ENCODE results near the gene FSCN2. TPM values are rescaled to one million over a fixed set of nuclear protein-coding genes. Genes with fewer than 3 reads are reported as not detected.

FSCN2 gene
- total RNA-seq, 1 donor from 2014 or later = 1.0 TPM

DNA sequence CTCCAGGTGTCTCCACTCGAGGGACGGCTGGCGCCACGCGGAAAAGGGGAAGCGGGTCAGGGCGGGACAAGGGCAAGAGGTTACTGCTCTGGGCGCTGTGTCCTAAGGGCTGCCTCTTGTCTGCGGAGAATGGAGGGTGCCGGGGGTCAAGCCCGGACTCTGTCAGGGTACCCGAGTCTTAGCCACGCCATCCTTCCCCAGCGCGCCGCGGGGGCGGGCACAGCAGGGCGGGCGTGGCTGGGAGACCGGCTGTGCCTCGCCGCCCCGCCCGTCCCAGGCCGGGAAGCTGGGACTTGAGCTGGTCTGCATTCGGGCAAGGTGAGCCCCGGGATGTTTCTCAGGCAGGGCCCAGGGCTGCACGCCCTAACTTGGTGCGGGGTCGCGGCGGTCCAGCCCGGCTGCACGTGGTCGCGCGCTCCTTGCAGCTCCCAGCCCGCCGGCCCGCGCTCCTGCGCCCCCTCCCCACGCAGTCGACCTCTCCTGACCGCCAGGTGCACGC, 9.3 kb upstream of the FSCN2 start:
- H3K27me3 ChIP-seq (ENCODE audit: control insufficient read depth in 3 of 3, insufficient read depth in 3 of 3, low read length in 3 of 3) = peaks cover 16 to 45% (median 25%) of the 10 kb centered on the region in 3 donors
- H3K9me3 ChIP-seq (ENCODE audit: control insufficient read depth in 3 of 3, low read length in 3 of 3) = no peaks in the 10 kb centered on the region
- H3K36me3 ChIP-seq (ENCODE audit: control insufficient read depth in 3 of 3, insufficient read depth in 3 of 3, low read length in 3 of 3) = no peaks in the 10 kb centered on the region
- H3K4me1 ChIP-seq (ENCODE audit: control insufficient read depth in 3 of 3, insufficient read depth in 3 of 3, low read length in 3 of 3) = peaks cover 43 to 62% (median 47%) of the 10 kb centered on the region in 3 donors
- peak overlapping the region in 2 of 3 donors; percentile 14 to 57 for H3K9ac ChIP-seq (ENCODE audit: low read depth in 1 of 3, low read length in 3 of 3)
- H3K27ac ChIP-seq (ENCODE audit: low read depth, low read length) = no peak overlapping the region
- peak overlapping the region; percentile 30 to 49 (median 46) for H3K4me3 ChIP-seq (ENCODE audit: low read length in 3 of 3)

DNA sequence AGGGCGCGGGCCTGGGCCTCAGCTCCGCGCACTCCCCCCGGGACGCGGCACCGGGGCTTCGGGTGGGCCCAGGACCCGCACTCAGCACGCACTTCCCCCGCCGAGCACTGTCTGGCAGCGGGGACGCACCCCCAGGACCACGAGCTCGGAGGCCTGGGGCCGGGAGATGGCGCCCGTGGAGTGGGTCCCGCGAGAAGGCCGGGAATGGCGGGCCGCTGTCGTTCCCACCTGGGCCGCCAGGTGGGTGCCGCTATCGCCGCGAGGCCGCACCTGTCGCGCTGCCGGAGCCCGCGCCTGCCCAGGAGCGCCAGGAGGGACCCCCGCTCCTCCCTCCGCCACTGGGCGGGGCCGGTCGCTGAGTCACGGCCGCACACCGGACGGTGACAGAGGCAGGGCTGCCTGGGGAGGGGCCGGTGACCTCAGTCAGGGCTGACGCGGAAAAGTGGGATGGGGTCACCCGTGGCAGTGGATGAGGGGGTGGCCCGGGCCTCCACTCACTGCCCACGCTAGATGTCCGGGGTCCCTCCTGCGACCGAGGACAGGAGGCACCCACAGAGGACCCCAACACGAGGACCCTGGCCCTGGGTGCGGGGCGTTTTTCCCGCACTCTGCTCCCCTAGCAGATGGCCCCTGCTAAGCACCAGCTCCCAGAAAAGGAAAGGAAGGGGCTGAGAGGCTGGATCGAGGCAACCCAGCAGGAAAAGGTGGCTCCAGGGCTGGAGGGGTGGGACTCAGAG, 8.7 kb upstream of the FSCN2 start:
- H3K27ac ChIP-seq (ENCODE audit: low read depth, low read length) = no peak overlapping the region

DNA sequence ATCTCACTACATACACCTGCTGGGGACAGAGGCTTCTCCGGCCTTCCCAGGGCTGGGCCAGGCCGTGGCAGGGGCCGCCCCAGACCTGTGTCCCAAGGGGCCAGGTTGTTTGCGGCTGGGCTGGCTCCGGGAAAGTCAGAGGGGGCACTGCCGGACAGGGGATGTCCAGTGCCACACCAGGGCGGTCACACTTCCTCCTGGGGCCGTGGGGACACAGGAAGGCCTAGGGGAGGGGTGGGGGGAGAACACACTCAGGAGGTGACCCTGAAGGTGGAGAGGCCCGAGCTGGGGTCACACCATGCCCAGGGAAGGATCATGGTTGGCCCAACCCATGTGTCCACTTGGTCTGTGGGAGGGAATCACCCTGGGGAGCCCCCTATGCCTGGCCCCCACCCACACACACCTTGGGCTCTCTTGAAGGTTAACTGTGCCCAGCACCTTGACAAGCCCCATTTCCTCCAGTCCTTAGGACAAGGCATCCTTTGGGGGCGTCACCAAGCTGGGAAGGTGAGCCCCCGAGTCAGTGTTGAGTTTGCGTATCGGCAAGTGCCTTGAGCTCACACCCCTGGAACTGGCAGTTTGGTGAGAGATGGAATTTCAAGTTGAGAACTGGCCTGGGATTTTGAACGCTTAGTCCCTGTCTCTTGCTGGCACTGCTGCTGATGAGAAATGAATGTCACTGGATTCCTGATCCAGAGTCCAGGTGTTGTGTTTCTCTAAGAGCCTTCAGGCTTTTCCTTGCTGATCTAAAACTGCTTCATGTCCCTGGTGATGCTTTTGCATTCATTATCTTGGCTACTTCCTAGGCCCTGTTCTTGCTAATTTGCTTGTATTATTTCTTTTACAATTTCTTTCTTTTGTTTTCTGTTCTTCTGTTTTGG, 7.9 kb upstream of the FSCN2 start:
- peaks cover 43 to 57% (median 46%) of the 10 kb centered on the region in 3 donors for H3K4me1 ChIP-seq (ENCODE audit: control insufficient read depth in 3 of 3, insufficient read depth in 3 of 3, low read length in 3 of 3)

More for the DNA sequence above, 8.7 kb upstream of the FSCN2 start:
- no peaks in the 10 kb centered on the region for H3K36me3 ChIP-seq (ENCODE audit: control insufficient read depth in 3 of 3, insufficient read depth in 3 of 3, low read length in 3 of 3)
- H3K27me3 ChIP-seq (ENCODE audit: control insufficient read depth in 3 of 3, insufficient read depth in 3 of 3, low read length in 3 of 3) = peaks cover 22 to 51% (median 31%) of the 10 kb centered on the region in 3 donors
- peak overlapping the region in 2 of 3 donors; percentile 50 to 57 for H3K9ac ChIP-seq (ENCODE audit: low read depth in 1 of 3, low read length in 3 of 3)
- H3K4me3 ChIP-seq (ENCODE audit: low read length in 3 of 3) = peak overlapping the region; percentile 30 to 49 (median 46)
- no peaks in the 10 kb centered on the region for H3K9me3 ChIP-seq (ENCODE audit: control insufficient read depth in 3 of 3, low read length in 3 of 3)
- peaks cover 43 to 59% (median 47%) of the 10 kb centered on the region in 3 donors for H3K4me1 ChIP-seq (ENCODE audit: control insufficient read depth in 3 of 3, insufficient read depth in 3 of 3, low read length in 3 of 3)

DNA sequence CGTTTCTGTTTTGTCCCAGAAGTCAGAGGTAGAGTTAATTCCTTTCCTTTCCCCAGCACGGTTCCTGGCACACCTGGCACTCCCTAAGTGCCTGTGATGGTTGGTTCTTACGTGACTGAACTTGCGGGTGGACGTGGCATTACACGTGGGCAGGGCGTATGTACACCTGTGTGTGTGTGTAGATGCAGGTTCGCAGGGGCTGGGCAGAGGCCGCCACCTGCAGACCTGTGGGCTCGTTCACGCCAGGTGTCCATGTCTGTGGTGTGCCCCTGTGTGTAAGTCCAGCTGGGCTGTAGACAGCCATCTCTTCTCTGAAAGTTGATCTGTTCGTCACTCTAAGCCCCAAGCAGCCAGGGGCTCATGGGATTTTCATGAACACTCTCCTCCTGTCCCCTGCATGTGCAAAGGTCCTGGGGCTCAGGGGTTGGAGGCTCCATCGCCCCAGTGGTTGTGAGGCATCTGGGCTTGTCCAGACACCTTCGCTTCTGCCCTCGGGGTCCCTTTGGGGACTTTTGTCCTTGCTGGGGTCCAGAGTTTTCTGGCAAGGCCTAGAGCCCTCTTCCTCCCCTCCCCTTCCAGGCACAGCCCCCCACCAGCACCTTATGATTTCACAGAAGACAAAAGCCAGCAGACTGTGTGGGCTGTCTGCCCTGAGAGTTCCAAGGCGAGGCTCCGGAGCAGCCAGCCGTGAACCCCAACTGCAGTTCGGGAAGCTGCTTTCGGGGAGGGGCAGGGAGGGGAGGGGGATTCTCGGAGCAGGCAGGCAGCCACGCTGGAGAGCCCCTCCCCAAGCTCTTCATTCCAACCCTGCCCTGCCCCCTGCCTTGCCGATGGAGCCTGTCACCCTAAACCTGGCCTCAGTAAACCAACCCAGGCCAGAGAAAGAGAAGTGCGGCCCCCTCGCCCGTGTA, 5.4 kb upstream of the FSCN2 start:
- H3K27me3 ChIP-seq (ENCODE audit: control insufficient read depth in 3 of 3, insufficient read depth in 3 of 3, low read length in 3 of 3) = peaks cover 46 to 77% (median 51%) of the 10 kb centered on the region in 3 donors
- no peak overlapping the region for H3K27ac ChIP-seq (ENCODE audit: low read depth, low read length)
- H3K9ac ChIP-seq (ENCODE audit: low read depth in 1 of 3, low read length in 3 of 3) = no peak overlapping the region
- no peak overlapping the region for H3K4me3 ChIP-seq (ENCODE audit: low read length in 3 of 3)
- no peaks in the 10 kb centered on the region for H3K36me3 ChIP-seq (ENCODE audit: control insufficient read depth in 3 of 3, insufficient read depth in 3 of 3, low read length in 3 of 3)
- peaks cover 35 to 49% (median 42%) of the 10 kb centered on the region in 3 donors for H3K4me1 ChIP-seq (ENCODE audit: control insufficient read depth in 3 of 3, insufficient read depth in 3 of 3, low read length in 3 of 3)
- no peaks in the 10 kb centered on the region for H3K9me3 ChIP-seq (ENCODE audit: control insufficient read depth in 3 of 3, low read length in 3 of 3)

More for the DNA sequence above, 7.9 kb upstream of the FSCN2 start:
- Histone ChIP-seq H3K9me3 (ENCODE audit: control insufficient read depth in 3 of 3, low read length in 3 of 3) (no peaks in the 10 kb centered on the region), H3K36me3 (ENCODE audit: control insufficient read depth in 3 of 3, insufficient read depth in 3 of 3, low read length in 3 of 3) (no peaks in the 10 kb centered on the region), H3K9ac (ENCODE audit: low read depth in 1 of 3, low read length in 3 of 3) (peak overlapping the region in 1 of 3 donors; percentile 57), H3K27ac (ENCODE audit: low read depth, low read length) (no peak overlapping the region), H3K4me3 (ENCODE audit: low read length in 3 of 3) (no peak overlapping the region), H3K27me3 (ENCODE audit: control insufficient read depth in 3 of 3, insufficient read depth in 3 of 3, low read length in 3 of 3) (peaks cover 24 to 57% (median 37%) of the 10 kb centered on the region in 3 donors)

GRCh38 chr17:81523402-81524038, 4.7 kb upstream of the FSCN2 start:
- peaks cover 28 to 45% (median 39%) of the 10 kb centered on the region in 3 donors for H3K4me1 ChIP-seq (ENCODE audit: control insufficient read depth in 3 of 3, insufficient read depth in 3 of 3, low read length in 3 of 3)
- no peaks in the 10 kb centered on the region for H3K36me3 ChIP-seq (ENCODE audit: control insufficient read depth in 3 of 3, insufficient read depth in 3 of 3, low read length in 3 of 3)
- no peak overlapping the region for H3K27ac ChIP-seq (ENCODE audit: low read depth, low read length)
- H3K4me3 ChIP-seq (ENCODE audit: low read length in 3 of 3) = no peak overlapping the region
- peaks cover 51 to 78% (median 53%) of the 10 kb centered on the region in 3 donors for H3K27me3 ChIP-seq (ENCODE audit: control insufficient read depth in 3 of 3, insufficient read depth in 3 of 3, low read length in 3 of 3)
- H3K9me3 ChIP-seq (ENCODE audit: control insufficient read depth in 3 of 3, low read length in 3 of 3) = no peaks in the 10 kb centered on the region
- H3K9ac ChIP-seq (ENCODE audit: low read depth in 1 of 3, low read length in 3 of 3) = no peak overlapping the region

- H3K27ac ChIP-seq (ENCODE audit: low read depth, low read length) = no peak overlapping the region
- H3K27me3 ChIP-seq (ENCODE audit: control insufficient read depth in 3 of 3, insufficient read depth in 3 of 3, low read length in 3 of 3) = peaks cover 57 to 84% (median 59%) of the 10 kb centered on the region in 3 donors
- H3K4me3 ChIP-seq (ENCODE audit: low read length in 3 of 3) = no peak overlapping the region
- H3K9ac ChIP-seq (ENCODE audit: low read depth in 1 of 3, low read length in 3 of 3) = no peak overlapping the region
- H3K36me3 ChIP-seq (ENCODE audit: control insufficient read depth in 3 of 3, insufficient read depth in 3 of 3, low read length in 3 of 3) = no peaks in the 10 kb centered on the region
- H3K9me3 ChIP-seq (ENCODE audit: control insufficient read depth in 3 of 3, low read length in 3 of 3) = no peaks in the 10 kb centered on the region
- H3K4me1 ChIP-seq (ENCODE audit: control insufficient read depth in 3 of 3, insufficient read depth in 3 of 3, low read length in 3 of 3) = peaks cover 24 to 38% (median 32%) of the 10 kb centered on the region in 3 donors
Observed at GRCh38 chr17:81524039-81524864, 3.9 kb upstream of the FSCN2 start.

DNA sequence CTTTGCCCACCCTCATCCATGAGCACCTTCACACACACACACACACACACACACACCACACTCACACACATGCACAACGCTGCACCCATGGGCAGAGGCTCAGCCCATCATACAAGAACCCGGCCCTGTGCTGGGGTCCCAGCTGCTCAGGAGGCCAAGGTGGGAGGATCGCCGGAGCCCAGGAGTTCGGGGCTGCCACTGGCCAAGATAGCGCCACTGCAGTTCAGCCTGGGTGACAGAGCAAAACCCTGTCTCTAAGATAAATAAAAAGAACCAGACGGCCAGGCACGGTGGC, 3.4 kb upstream of the FSCN2 start:
- Histone ChIP-seq H3K4me3 (ENCODE audit: low read length in 3 of 3) (no peak overlapping the region), H3K27ac (ENCODE audit: low read depth, low read length) (no peak overlapping the region), H3K27me3 (ENCODE audit: control insufficient read depth in 3 of 3, insufficient read depth in 3 of 3, low read length in 3 of 3) (peaks cover 55 to 82% (median 59%) of the 10 kb centered on the region in 3 donors), H3K9ac (ENCODE audit: low read depth in 1 of 3, low read length in 3 of 3) (no peak overlapping the region), H3K4me1 (ENCODE audit: control insufficient read depth in 3 of 3, insufficient read depth in 3 of 3, low read length in 3 of 3) (peaks cover 19 to 32% (median 26%) of the 10 kb centered on the region in 3 donors), H3K36me3 (ENCODE audit: control insufficient read depth in 3 of 3, insufficient read depth in 3 of 3, low read length in 3 of 3) (no peaks in the 10 kb centered on the region), H3K9me3 (ENCODE audit: control insufficient read depth in 3 of 3, low read length in 3 of 3) (no peaks in the 10 kb centered on the region)

- Histone ChIP-seq H3K4me1 (ENCODE audit: control insufficient read depth in 3 of 3, insufficient read depth in 3 of 3, low read length in 3 of 3) (peaks cover 10 to 24% (median 23%) of the 10 kb centered on the region in 3 donors), H3K9me3 (ENCODE audit: control insufficient read depth in 3 of 3, low read length in 3 of 3) (no peaks in the 10 kb centered on the region), H3K9ac (ENCODE audit: low read depth in 1 of 3, low read length in 3 of 3) (no peak overlapping the region), H3K4me3 (ENCODE audit: low read length in 3 of 3) (no peak overlapping the region), H3K36me3 (ENCODE audit: control insufficient read depth in 3 of 3, insufficient read depth in 3 of 3, low read length in 3 of 3) (no peaks in the 10 kb centered on the region), H3K27ac (ENCODE audit: low read depth, low read length) (no peak overlapping the region), H3K27me3 (ENCODE audit: control insufficient read depth in 3 of 3, insufficient read depth in 3 of 3, low read length in 3 of 3) (peaks cover 51 to 77% (median 58%) of the 10 kb centered on the region in 3 donors)
Observed at GRCh38 chr17:81526662-81527571, 1.3 kb upstream of the FSCN2 start.

Measured in skeletal muscle tissue (tissue), 4 donors.